Prostate gland (tissue), 2 donors: ENCODE data around the gene FBLN5.

Experiments used
- POLR2A ChIP-seq: fragments of 450-650 bp; IDR thresholded peaks from one replicate; pipeline ENCODE4 v1.6.1; 2016; ENCODE audit warnings: antibody characterized with exemption, mild to moderate bottlenecking
- POLR2AphosphoS5 ChIP-seq: sonication (generic); formaldehyde crosslinking; IDR thresholded peaks from one replicate; pipeline ENCODE4 v1.6.1; 2017; ENCODE audit warnings: antibody characterized with exemption
- TF ChIP-seq, protein P1 (sequence below), 4 experiments: fragments of 200-600 bp in 2 of 4; fragments of 450-650 bp in 2 of 4; sonication (generic) in 2 of 4; IDR thresholded peaks; 1 replicate in 3 of 4; 2 replicates in 1 of 4; pipeline ENCODE4 v1.5.1; 2016 to 2019; ENCODE audit warnings: antibody characterized with exemption in 4 of 4, mild to moderate bottlenecking in 2 of 4, moderate library complexity in 2 of 4

DNA sequence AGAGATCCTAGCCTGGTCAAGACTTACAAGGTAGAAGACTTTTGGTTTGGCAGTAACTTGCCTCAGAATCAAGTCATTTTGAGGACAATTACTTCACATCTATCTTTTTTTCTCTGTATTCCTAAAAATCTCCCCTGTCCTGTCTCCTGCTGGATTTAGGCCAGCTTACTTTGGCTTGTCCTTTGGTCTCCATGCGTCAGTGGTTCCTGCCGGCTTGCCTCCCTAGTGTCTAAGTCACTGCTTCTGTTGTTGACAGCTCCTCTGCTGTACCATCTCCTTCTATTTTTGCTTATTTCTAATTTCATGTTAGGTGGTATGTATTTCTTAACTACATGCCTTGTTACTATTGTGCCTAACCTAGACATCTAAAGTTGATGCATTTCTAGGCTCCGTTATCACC, 39.7 kb upstream of the FBLN5 start:
- TF ChIP-seq POLR2AphosphoS5 (no peak), POLR2A (no peak)
- TF ChIP-seq, protein P1, sequence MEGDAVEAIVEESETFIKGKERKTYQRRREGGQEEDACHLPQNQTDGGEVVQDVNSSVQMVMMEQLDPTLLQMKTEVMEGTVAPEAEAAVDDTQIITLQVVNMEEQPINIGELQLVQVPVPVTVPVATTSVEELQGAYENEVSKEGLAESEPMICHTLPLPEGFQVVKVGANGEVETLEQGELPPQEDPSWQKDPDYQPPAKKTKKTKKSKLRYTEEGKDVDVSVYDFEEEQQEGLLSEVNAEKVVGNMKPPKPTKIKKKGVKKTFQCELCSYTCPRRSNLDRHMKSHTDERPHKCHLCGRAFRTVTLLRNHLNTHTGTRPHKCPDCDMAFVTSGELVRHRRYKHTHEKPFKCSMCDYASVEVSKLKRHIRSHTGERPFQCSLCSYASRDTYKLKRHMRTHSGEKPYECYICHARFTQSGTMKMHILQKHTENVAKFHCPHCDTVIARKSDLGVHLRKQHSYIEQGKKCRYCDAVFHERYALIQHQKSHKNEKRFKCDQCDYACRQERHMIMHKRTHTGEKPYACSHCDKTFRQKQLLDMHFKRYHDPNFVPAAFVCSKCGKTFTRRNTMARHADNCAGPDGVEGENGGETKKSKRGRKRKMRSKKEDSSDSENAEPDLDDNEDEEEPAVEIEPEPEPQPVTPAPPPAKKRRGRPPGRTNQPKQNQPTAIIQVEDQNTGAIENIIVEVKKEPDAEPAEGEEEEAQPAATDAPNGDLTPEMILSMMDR (IDR thresholded peaks at IDR 0.05), result no peak
